Stimulated activated CD4-positive, alpha-beta T cell treated with anti-CD3 and anti-CD28 coated beads, Interleukin-1b, Interleukin-23, amount 100 ng/mL, for 1 hour (primary cell): ENCODE measurements around the gene ZCCHC7.
"Not testable (repeated sequence)": the region's sequence is repeated elsewhere in the genome, so short reads cannot be mapped to it uniquely, and the experiment has no call there.

ENCODE experiments used
- DNase-seq, 2 donors: peaks; one replicate each; pipeline ENCODE4 v3.0.0-alpha.2; 2020; ENCODE audit warnings: low read depth in 2 of 2

The ZCCHC7 gene

DNA sequence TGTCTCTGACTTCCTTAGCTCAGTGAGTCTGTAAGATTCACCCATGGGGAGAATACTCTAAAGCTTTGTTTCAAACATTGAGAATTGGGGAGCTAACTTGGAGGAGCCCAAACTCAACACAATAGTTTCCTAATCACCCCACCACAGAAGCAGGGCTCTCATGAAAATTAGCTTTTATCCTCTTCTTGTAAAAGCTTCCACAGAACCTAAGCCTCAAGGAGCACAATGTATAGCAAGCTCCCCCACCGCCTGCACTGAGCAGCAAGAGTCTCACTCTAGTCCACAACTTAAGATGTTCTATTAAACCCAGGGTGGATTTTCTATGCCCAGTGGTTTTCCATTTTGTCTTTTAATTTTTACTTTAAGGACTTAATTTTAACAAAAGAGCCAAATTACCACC lies 253.2 kb downstream of the ZCCHC7 start:
- DNase-seq = no peak

GRCh38 chr9:37374892-37375291 lies 254.5 kb downstream of the ZCCHC7 start:
- DNase-seq = no peak

- no peak for DNase-seq
These were observed 257.6 kb downstream of the ZCCHC7 start for GRCh38 chr9:37377688-37378612.

DNA sequence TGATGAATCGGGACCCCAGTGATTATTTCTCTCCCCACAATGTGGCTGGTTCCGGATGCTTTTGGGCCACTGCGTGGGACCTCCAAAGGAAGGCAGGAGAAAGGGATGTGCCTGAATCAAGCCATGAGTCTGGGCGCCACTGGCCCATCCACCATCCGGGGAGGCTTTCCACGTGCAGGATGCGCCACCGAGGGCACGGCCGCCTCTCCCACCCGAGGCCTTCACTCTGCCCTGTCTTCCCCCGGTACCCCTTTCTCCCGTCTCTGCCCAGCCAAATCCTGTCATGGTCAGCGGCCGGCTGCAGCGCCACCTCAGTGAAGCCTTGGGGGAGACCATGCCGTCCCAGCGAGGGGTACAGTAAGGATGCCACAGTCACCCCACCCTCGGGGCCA lies 258.2 kb downstream of the ZCCHC7 start:
- DNase-seq = no peak

GRCh38 chr9:37379835-37380234 lies 259.5 kb downstream of the ZCCHC7 start:
- no peak for DNase-seq

DNA sequence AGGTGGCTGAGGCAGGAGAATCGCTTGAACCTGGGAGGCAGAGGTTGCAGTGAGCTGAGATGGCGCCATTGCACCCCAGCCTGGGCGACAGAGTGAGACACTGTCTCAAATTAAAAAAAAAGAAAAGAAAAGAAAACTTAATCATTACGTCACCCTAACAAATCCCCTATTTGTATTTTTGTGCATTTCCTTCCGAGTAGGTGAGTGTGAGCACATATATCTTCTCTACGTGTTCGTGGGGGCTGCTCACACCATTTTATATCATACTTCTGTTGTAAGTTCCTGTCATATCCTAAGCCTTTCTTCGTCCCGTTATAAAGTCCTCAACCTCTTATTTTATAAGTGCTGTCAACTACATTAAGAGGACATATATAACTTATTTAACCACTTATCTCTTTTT lies 260.2 kb downstream of the ZCCHC7 start:
- no peak for DNase-seq

DNA sequence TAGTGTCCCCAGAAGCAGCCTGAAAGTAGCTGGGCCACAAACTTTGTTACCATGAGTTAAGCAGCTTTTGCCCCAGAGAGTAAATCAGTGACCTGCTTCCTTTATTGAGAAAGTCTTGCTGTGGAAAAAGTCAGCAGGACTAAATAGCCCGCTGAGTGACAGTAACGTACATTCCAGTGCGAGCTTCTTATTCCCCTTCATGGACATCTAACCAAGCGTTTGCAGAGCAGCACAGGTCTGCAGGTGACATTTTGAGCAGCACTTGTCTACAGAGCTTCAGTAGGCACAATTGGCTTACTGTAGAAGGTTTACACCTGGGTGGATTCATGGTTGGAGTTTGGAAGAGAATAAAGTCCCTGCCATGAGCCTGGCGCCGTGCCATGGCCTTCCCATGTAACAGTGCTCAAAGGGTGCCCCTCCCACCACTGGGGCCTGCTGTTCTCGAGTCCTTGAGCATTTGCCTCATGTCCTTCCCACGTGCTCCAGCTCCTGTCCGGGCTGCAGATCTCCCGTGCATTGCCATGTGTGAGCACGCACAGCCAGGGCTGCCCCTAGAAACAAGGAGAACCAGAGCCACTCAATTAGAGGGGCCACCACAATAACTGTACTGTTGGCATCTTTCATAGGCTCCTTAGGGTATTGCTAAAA lies 260.8 kb downstream of the ZCCHC7 start:
- no peak for DNase-seq

DNA sequence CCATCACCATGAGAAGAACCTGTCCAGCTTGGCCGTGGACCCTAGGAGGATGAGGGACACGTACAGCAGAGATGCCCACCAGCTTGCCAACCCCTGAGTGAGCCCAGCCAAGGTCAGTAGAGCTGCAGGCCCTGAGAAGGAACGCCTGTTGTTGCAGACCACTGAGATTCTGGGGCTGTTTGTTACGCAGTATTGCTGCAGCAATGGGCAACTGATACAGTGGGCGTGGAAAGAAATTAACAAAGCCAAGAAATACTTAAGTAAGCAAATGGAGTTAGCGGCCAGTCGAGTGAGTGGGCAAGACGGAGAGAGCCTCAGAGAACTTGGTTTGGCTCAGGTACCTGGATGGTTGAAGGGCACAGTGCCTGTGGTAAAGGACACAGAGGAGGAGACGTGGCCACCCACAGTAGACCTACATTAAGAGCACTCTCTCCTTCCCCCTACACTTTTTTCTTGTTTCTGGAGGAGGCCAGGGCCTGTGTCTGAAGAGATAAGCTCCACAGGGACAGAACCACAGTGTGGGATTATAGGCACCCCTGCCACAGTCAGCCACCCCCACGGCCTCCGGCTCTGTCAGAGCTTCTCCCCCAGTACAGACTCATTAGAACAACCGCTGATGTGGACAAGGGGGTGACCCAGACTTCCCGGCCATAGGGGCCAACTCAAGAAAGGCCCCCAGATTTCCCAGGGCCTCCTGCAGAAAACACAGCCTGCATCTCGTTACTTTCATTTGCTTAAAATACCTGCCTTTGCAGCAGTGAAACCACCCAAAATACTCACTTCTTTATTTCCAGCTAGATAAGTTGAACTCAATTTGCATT lies 262.0 kb downstream of the ZCCHC7 start:
- no peak for DNase-seq

GRCh38 chr9:37382982-37383357 lies 262.6 kb downstream of the ZCCHC7 start:
- DNase-seq = no peak

DNA sequence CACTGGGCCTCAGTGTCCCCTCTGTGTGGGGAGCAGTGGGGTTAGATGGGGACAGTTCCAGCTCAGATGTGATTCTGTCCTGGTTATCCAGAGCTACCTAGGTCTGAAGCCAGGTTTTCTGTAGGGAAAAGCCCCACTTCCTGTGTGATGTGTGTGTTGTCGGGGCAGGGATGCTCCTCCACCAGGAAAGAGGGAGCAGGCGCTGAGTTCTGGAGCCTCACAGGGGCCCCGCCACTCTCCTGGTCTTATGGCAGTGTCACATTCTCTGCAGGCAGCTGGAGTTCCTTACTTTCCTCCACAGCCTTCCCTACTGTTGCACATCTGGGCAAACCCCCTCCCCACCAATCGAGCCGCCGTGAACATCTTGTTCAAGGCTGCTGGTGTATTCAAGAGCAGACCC lies 263.0 kb downstream of the ZCCHC7 start:
- no peak for DNase-seq

- DNase-seq = no peak
These were observed 263.7 kb downstream of the ZCCHC7 start for GRCh38 chr9:37383876-37384746.

- DNase-seq = no peak
These were observed 264.9 kb downstream of the ZCCHC7 start for GRCh38 chr9:37385286-37385685.

GRCh38 chr9:37386988-37387387 lies 266.6 kb downstream of the ZCCHC7 start:
- no peak for DNase-seq

DNA sequence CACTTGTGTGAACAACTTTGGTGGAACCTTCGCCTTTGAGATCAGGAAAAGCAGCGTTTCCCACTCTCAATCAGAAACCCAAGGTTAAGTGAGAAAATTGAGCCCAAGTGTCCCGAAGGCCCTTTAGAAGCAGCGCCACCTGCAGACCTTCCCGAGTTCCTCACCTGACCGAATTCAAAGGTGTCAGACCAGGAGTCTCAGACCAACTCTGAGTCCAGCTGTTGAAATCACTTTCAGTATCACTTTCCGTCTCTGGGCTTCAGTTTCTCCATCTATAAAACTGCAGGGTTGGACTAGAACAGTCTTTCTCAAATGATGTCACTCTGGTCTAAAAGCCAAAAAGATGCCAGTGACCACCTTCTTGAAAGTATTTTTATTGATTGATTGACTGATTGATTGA lies 270.4 kb downstream of the ZCCHC7 start:
- DNase-seq = no peak

DNA sequence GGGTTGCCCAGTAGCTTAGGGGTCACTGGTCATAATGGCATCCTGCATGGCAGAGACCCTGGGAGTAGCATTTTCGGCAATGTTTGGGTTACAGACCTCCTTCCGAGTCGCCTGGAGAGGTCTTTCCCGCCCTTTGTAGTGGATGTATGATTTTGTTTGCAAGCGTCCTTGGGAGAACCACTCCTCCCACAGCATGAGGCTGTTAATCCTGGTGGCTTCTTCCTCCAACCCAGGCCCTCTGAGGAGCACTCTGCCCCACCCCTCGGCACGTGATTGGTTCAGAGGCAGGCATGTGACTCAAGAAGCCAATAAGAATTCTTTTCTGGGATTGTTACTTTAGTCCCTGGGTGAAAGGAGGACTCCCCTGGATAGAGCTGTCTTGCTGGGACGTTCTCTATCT lies 271.9 kb downstream of the ZCCHC7 start:
- DNase-seq = no peak

DNA sequence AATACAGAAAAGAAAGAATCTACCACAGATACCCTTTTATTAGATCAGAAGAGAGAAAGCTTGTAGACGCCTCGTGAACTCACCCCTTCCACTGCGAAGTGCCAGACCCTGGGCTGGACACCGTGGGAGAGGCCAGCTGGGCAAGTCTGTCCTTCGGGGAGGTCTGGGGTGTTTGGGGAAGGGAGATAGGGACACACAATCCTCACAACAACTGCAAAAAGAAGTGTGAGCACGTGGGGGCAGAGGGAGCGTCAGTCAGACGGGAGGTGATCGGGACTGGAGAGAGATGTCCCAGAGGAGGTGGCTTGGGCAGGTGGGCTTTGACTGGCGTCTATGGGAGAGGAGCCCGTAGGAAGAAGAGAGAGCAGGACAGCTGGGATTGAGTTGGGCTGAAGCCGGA lies 274.9 kb downstream of the ZCCHC7 start:
- no peak for DNase-seq

- no peak for DNase-seq
These were observed 275.3 kb downstream of the ZCCHC7 start for GRCh38 chr9:37395663-37396062.

DNA sequence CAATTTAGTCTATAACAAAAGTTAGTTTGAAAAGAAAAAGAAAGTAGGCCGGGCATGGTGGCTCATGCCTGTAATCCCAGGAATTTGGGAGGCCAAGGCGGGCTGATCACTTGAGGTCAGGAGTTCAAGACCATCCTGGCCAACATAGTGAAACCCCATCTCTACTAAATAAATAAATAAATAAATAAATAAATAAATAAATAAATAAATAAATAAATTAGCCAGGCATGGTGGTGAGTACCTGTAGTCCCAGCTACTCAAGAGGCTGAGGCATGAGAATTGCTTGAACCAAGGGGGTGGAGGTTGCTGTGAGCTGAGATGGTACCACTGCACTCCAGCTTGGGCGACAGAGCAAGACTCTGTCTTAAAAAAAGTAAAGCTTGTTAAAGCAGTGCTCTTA lies 277.6 kb downstream of the ZCCHC7 start:
- not testable (repeated sequence) for DNase-seq

GRCh38 chr9:37398464-37399025 lies 278.2 kb downstream of the ZCCHC7 start:
- DNase-seq = no peak

- DNase-seq = no peak
These were observed 279.0 kb downstream of the ZCCHC7 start for GRCh38 chr9:37399336-37399735.

GRCh38 chr9:37404590-37404989 lies 284.2 kb downstream of the ZCCHC7 start:
- DNase-seq = no peak
